Hepatocyte (in vitro differentiated cells): ENCODE measurements around the gene ANKRD2. TPM values are rescaled to one million over a fixed set of nuclear protein-coding genes. Genes with fewer than 3 reads are reported as not detected.

Source experiments
- DNase-seq: peaks from one replicate; pipeline ENCODE4 v3.0.0-alpha.2; 2016; ENCODE audit warnings: low spot score
- H2AFZ ChIP-seq: fragments of 200-600 bp; sonication (generic); 2 replicates; pipeline ENCODE4 v1.6.0; 2016; ENCODE audit warnings: antibody characterized with exemption, mild to moderate bottlenecking
- H3K27ac ChIP-seq: fragments of 200-600 bp; sonication (generic); 2 replicates; pipeline ENCODE4 v1.5.1; 2016; ENCODE audit warnings: mild to moderate bottlenecking
- H3K27me3 ChIP-seq: fragments of 200-600 bp; sonication (generic); 2 replicates; pipeline ENCODE4 v1.6.1; 2016
- H3K36me3 ChIP-seq: fragments of 200-600 bp; sonication (generic); replicated peaks from 2 replicates; pipeline ENCODE4 v1.5.1; 2016; ENCODE audit warnings: low read depth; ENCODE audit not compliant: insufficient read depth
- H3K4me1 ChIP-seq: fragments of 200-600 bp; sonication (generic); 2 replicates; pipeline ENCODE4 v1.5.1; 2016; ENCODE audit warnings: mild to moderate bottlenecking, moderate library complexity; ENCODE audit not compliant: insufficient read depth
- H3K4me2 ChIP-seq: fragments of 200-600 bp; sonication (generic); 2 replicates; pipeline ENCODE4 v1.6.0; 2016
- H3K4me3 ChIP-seq: fragments of 200-600 bp; sonication (generic); 2 replicates; pipeline ENCODE4 v1.5.1; 2016; ENCODE audit warnings: mild to moderate bottlenecking
- H3K79me2 ChIP-seq: fragments of 200-600 bp; sonication (generic); 2 replicates; pipeline ENCODE4 v1.6.0; 2017; ENCODE audit warnings: mild to moderate bottlenecking
- H3K9me2 ChIP-seq: fragments of 200-600 bp; sonication (generic); replicated peaks from 2 replicates; pipeline ENCODE4 v1.6.0; 2017; ENCODE audit warnings: mild to moderate bottlenecking; ENCODE audit not compliant: insufficient read depth
- H3K9me3 ChIP-seq: fragments of 200-600 bp; sonication (generic); 2 replicates; pipeline ENCODE4 v1.5.1; 2016; ENCODE audit warnings: low read depth, mild to moderate bottlenecking
- H4K20me1 ChIP-seq: fragments of 200-600 bp; sonication (generic); 2 replicates; pipeline ENCODE4 v1.6.0; 2016; ENCODE audit warnings: mild to moderate bottlenecking; ENCODE audit not compliant: insufficient read depth, poor library complexity, severe bottlenecking
- EZH2 ChIP-seq: fragments of 200-600 bp; sonication (generic); IDR thresholded peaks from 2 replicates; pipeline ENCODE4 v1.6.1; 2016; ENCODE audit warnings: antibody characterized with exemption, mild to moderate bottlenecking, borderline replicate concordance
- EZH2phosphoT487 ChIP-seq: fragments of 200-600 bp; sonication (generic); IDR thresholded peaks from one replicate; pipeline ENCODE4 v1.6.1; 2018; ENCODE audit warnings: antibody characterized with exemption, mild to moderate bottlenecking, low read depth, moderate library complexity; ENCODE audit not compliant: unreplicated experiment, severe bottlenecking
- WGBS: methylation state at CpG from one replicate; pipeline ENCODE4 v1.1.6; 2016; ENCODE audit warnings: low lambda C conversion rate; ENCODE audit errors: missing lambda C conversion rate; 5-methylcytosine and 5-hydroxymethylcytosine counted together
- polyA plus RNA-seq: library from polyadenylated mRNA; unstranded; fragments of >200 nt; fragmentation: Nextera tagmentation; extraction: Ambion mirVana; gene quantifications from 2 replicates; pipeline ENCODE4 v1.2.1, GENCODE V29; 2016
- total RNA-seq: library from RNA; depleted of rRNA; stranded (reverse); fragments of >200 nt; gene quantifications from 2 replicates; pipeline ENCODE4 v1.2.3, GENCODE V29; 2014
- TF ChIP-seq, protein P1 (sequence below): fragments of 200-600 bp; sonication (generic); IDR thresholded peaks from 2 replicates; pipeline ENCODE4 v1.5.1; 2016; ENCODE audit warnings: antibody characterized with exemption, mild to moderate bottlenecking; ENCODE audit not compliant: poor library complexity

ANKRD2 gene
- total and polyA plus RNA-seq, 2 experiments from 2014 or later = not detected

DNA sequence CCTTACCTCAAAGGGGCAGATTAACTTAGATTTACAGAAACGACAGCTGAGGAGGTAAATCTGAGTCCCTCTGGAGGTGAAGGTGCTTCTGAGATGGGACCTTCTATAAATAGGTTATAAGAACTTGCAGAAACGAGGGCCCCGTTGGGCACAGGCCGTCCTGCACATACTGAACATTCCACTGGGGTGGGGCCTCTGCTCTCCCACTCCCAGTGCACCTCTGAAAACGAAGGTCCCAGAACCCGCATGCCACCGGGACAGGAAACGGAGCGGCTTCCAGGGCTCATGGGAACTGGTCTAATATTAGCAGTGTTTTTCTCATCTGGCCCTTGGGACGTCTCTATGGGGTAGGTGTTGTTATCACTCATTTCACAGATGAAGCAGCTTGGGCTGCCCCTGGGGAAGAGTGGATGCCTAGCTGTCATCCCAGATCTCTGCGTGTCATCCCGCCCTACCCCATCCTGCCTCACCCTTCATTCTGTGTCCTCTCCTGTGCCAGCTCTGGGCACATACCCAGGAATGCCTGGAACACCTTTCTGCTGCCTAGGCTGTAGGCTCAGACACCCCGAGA lies 36.5 kb downstream of the ANKRD2 start:
- H3K9me3 ChIP-seq = no peaks in the 10 kb centered on the region

DNA sequence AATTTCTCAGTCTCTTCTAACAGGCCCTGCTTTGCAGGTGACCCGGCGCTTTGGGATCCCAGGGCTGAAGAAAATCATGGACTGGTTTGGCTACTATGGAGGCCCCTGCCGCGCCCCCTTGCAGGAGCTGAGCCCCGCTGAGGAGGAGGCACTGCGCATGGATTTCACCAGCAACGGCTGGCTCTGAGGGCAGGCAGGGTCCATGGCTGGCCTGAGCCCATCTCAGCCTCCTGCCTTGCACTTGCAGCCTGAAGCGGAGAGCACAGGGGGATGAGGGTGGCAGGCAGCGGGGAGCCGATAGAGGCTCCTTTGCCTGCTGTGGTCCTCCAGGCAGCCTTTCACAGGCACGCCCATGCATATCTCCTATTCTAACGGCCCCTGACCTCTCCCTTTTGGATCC lies 38.9 kb downstream of the ANKRD2 start:
- H3K4me1 ChIP-seq = no peaks in the 10 kb centered on the region
- DNase-seq = no peak
- no peak overlapping the region for H2AFZ ChIP-seq
- H3K4me3 ChIP-seq = no peak overlapping the region
- no peaks in the 10 kb centered on the region for H4K20me1 ChIP-seq
- no peaks in the 10 kb centered on the region for H3K9me3 ChIP-seq
- H3K27me3 ChIP-seq = no peaks in the 10 kb centered on the region
- no peaks in the 10 kb centered on the region for H3K9me2 ChIP-seq
- WGBS = 88% methylated on average over 12 of the region's 12 CpGs
- TF ChIP-seq EZH2phosphoT487 (no peak), EZH2 (no peak)
- TF ChIP-seq, protein P1, sequence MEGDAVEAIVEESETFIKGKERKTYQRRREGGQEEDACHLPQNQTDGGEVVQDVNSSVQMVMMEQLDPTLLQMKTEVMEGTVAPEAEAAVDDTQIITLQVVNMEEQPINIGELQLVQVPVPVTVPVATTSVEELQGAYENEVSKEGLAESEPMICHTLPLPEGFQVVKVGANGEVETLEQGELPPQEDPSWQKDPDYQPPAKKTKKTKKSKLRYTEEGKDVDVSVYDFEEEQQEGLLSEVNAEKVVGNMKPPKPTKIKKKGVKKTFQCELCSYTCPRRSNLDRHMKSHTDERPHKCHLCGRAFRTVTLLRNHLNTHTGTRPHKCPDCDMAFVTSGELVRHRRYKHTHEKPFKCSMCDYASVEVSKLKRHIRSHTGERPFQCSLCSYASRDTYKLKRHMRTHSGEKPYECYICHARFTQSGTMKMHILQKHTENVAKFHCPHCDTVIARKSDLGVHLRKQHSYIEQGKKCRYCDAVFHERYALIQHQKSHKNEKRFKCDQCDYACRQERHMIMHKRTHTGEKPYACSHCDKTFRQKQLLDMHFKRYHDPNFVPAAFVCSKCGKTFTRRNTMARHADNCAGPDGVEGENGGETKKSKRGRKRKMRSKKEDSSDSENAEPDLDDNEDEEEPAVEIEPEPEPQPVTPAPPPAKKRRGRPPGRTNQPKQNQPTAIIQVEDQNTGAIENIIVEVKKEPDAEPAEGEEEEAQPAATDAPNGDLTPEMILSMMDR = no peak
- no peak overlapping the region for H3K4me2 ChIP-seq
- no peak overlapping the region for H3K27ac ChIP-seq
- H3K79me2 ChIP-seq = no peaks in the 10 kb centered on the region
- no peaks in the 10 kb centered on the region for H3K36me3 ChIP-seq

More for the DNA sequence above, 36.5 kb downstream of the ANKRD2 start:
- TF ChIP-seq EZH2phosphoT487 (no peak), EZH2 (no peak)
- TF ChIP-seq, protein P1 = no peak
- Histone ChIP-seq H2AFZ (no peak overlapping the region), H3K27me3 (no peaks in the 10 kb centered on the region), H3K79me2 (no peaks in the 10 kb centered on the region), H4K20me1 (no peaks in the 10 kb centered on the region), H3K4me2 (no peak overlapping the region), H3K9me2 (no peaks in the 10 kb centered on the region), H3K36me3 (no peaks in the 10 kb centered on the region), H3K4me1 (no peaks in the 10 kb centered on the region), H3K27ac (no peak overlapping the region), H3K4me3 (no peak overlapping the region)
- WGBS = 83% methylated on average over 13 of the region's 13 CpGs
- no peak for DNase-seq

DNA sequence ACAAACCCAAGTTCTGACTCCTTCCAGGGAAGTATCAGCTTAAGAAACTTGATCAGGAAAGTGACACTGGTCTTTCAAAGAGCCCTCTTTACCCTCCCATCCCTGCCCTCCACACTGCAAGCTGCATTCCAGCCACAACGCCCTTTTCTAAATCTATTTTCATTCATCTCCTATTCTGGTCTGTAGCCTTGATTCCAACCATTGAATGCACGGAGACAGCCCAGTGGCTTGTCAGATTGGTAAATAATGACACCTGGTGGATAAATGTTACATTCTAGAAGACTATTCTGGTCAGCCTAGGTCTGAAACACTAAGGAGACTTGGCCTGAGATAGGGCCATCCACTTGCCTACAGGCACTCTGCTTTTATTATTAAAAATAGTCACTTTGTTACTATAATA lies 39.8 kb downstream of the ANKRD2 start:
- no peaks in the 10 kb centered on the region for H3K36me3 ChIP-seq
- no peak overlapping the region for H2AFZ ChIP-seq
- no peak overlapping the region for H3K4me2 ChIP-seq
- 56% methylated on average over 2 of the region's 2 CpGs for WGBS
- TF ChIP-seq, protein P1 = peak; percentile 56
- no peak for TF ChIP-seq EZH2phosphoT487
- no peaks in the 10 kb centered on the region for H3K4me1 ChIP-seq
- peak; percentile 56 for DNase-seq
- H3K79me2 ChIP-seq = no peaks in the 10 kb centered on the region
- H3K9me3 ChIP-seq = no peaks in the 10 kb centered on the region
- H4K20me1 ChIP-seq = no peaks in the 10 kb centered on the region
- no peak overlapping the region for H3K27ac ChIP-seq
- H3K9me2 ChIP-seq = no peaks in the 10 kb centered on the region
- no peak overlapping the region for H3K4me3 ChIP-seq
- no peaks in the 10 kb centered on the region for H3K27me3 ChIP-seq
